ENCODE data around the gene RIC3.

The RIC3 gene

GRCh38 chr11:8156877-8157276 lies 11.9 kb downstream of the RIC3 start:
- Histone ChIP-seq H4K8ac (ENCODE audit: low read length) (no peak overlapping the region), H3K23ac (ENCODE audit: low read length in 2 of 2) (no peak overlapping the region), H3K14ac (ENCODE audit: low read length in 2 of 2) (no peak overlapping the region), H4K91ac (ENCODE audit: low read length) (no peak overlapping the region), H2BK12ac (ENCODE audit: low read length in 2 of 2) (no peak overlapping the region), H3K9ac (ENCODE audit: low read length) (no peak overlapping the region), H3K4me3 (ENCODE audit: insufficient read depth in 1 of 2, low read depth in 1 of 2, low read length in 2 of 2) (no peak overlapping the region), H3K79me1 (replicated peaks; ENCODE audit: low read length, poor library complexity, severe bottlenecking) (no peaks in the 10 kb centered on the region), H3K4me2 (ENCODE audit: low read length, poor library complexity, severe bottlenecking) (no peak overlapping the region), H3K36me3 (ENCODE audit: control insufficient read depth in 1 of 2, insufficient read depth in 2 of 2, low read depth in 1 of 2, low read length in 2 of 2) (no peaks in the 10 kb centered on the region), H3K4me1 (ENCODE audit: control insufficient read depth, insufficient read depth, low read depth, low read length) (no peaks in the 10 kb centered on the region), H2AK5ac (ENCODE audit: low read length, severe bottlenecking) (no peak overlapping the region), H2BK5ac (ENCODE audit: low read depth, low read length, poor library complexity, severe bottlenecking) (no peak overlapping the region), H3K27ac (ENCODE audit: low read length, poor library complexity, severe bottlenecking) (no peak overlapping the region), H2AFZ (ENCODE audit: low read depth, low read length) (no peak overlapping the region), H2BK15ac (ENCODE audit: low read depth, poor library complexity, severe bottlenecking) (no peak overlapping the region), H3K9me3 (ENCODE audit: control insufficient read depth, low read length) (no peaks in the 10 kb centered on the region), H3K4ac (ENCODE audit: low read depth in 1 of 2, low read length in 2 of 2) (no peak overlapping the region), H3K18ac (ENCODE audit: low read depth in 1 of 2, low read length in 2 of 2) (no peak overlapping the region), H2BK120ac (ENCODE audit: low read depth, low read length) (no peak overlapping the region), H3K27me3 (ENCODE audit: control insufficient read depth in 1 of 2, insufficient read depth in 1 of 2, low read length in 2 of 2) (peaks cover 0 to 8% of the 10 kb centered on the region in 2 experiments)
- WGBS = 83% methylated on average over 2 of the region's 3 CpGs
- no peak for DNase-seq

GRCh38 chr11:8149726-8150125 lies 19.1 kb downstream of the RIC3 start:
- H2BK120ac ChIP-seq (ENCODE audit: low read depth, low read length) = no peak overlapping the region
- WGBS = 74% methylated on average over 6 of the region's 6 CpGs
- H3K23ac ChIP-seq (ENCODE audit: low read length in 2 of 2) = no peak overlapping the region
- no peak overlapping the region for H3K4me2 ChIP-seq (ENCODE audit: low read length, poor library complexity, severe bottlenecking)
- no peak overlapping the region for H3K27ac ChIP-seq (ENCODE audit: low read length, poor library complexity, severe bottlenecking)
- H3K4ac ChIP-seq (ENCODE audit: low read depth in 1 of 2, low read length in 2 of 2) = no peak overlapping the region
- H2BK15ac ChIP-seq (ENCODE audit: low read depth, poor library complexity, severe bottlenecking) = no peak overlapping the region
- no peak overlapping the region for H2AK5ac ChIP-seq (ENCODE audit: low read length, severe bottlenecking)
- no peaks in the 10 kb centered on the region for H3K79me1 ChIP-seq (replicated peaks; ENCODE audit: low read length, poor library complexity, severe bottlenecking)
- no peak overlapping the region for H2BK5ac ChIP-seq (ENCODE audit: low read depth, low read length, poor library complexity, severe bottlenecking)
- no peaks in the 10 kb centered on the region for H3K27me3 ChIP-seq (ENCODE audit: control insufficient read depth in 1 of 2, insufficient read depth in 1 of 2, low read length in 2 of 2)
- no peak overlapping the region for H4K8ac ChIP-seq (ENCODE audit: low read length)
- no peak for DNase-seq
- no peak overlapping the region for H4K91ac ChIP-seq (ENCODE audit: low read length)
- no peaks in the 10 kb centered on the region for H3K36me3 ChIP-seq (ENCODE audit: control insufficient read depth in 1 of 2, insufficient read depth in 2 of 2, low read depth in 1 of 2, low read length in 2 of 2)
- H3K9ac ChIP-seq (ENCODE audit: low read length) = no peak overlapping the region
- no peak overlapping the region for H3K18ac ChIP-seq (ENCODE audit: low read depth in 1 of 2, low read length in 2 of 2)
- no peak overlapping the region for H2BK12ac ChIP-seq (ENCODE audit: low read length in 2 of 2)
- no peaks in the 10 kb centered on the region for H3K4me1 ChIP-seq (ENCODE audit: control insufficient read depth, insufficient read depth, low read depth, low read length)
- no peak overlapping the region for H3K14ac ChIP-seq (ENCODE audit: low read length in 2 of 2)
- no peaks in the 10 kb centered on the region for H3K9me3 ChIP-seq (ENCODE audit: control insufficient read depth, low read length)
- no peak overlapping the region for H2AFZ ChIP-seq (ENCODE audit: low read depth, low read length)
- H3K4me3 ChIP-seq (ENCODE audit: insufficient read depth in 1 of 2, low read depth in 1 of 2, low read length in 2 of 2) = no peak overlapping the region

- H3K27me3 ChIP-seq (ENCODE audit: control insufficient read depth in 1 of 2, insufficient read depth in 1 of 2, low read length in 2 of 2) = no peaks in the 10 kb centered on the region
- no peak overlapping the region for H3K4me3 ChIP-seq (ENCODE audit: insufficient read depth in 1 of 2, low read depth in 1 of 2, low read length in 2 of 2)
- no peak overlapping the region for H3K4ac ChIP-seq (ENCODE audit: low read depth in 1 of 2, low read length in 2 of 2)
- no peak overlapping the region for H2BK120ac ChIP-seq (ENCODE audit: low read depth, low read length)
- H3K23ac ChIP-seq (ENCODE audit: low read length in 2 of 2) = no peak overlapping the region
- no peak overlapping the region for H2BK12ac ChIP-seq (ENCODE audit: low read length in 2 of 2)
- H3K4me1 ChIP-seq (ENCODE audit: control insufficient read depth, insufficient read depth, low read depth, low read length) = no peaks in the 10 kb centered on the region
- 83% methylated on average over 2 of the region's 2 CpGs for WGBS
- no peaks in the 10 kb centered on the region for H3K79me1 ChIP-seq (replicated peaks; ENCODE audit: low read length, poor library complexity, severe bottlenecking)
- no peaks in the 10 kb centered on the region for H3K9me3 ChIP-seq (ENCODE audit: control insufficient read depth, low read length)
- H2AK5ac ChIP-seq (ENCODE audit: low read length, severe bottlenecking) = no peak overlapping the region
- H3K14ac ChIP-seq (ENCODE audit: low read length in 2 of 2) = no peak overlapping the region
- no peak overlapping the region for H2AFZ ChIP-seq (ENCODE audit: low read depth, low read length)
- no peak overlapping the region for H2BK5ac ChIP-seq (ENCODE audit: low read depth, low read length, poor library complexity, severe bottlenecking)
- no peaks in the 10 kb centered on the region for H3K36me3 ChIP-seq (ENCODE audit: control insufficient read depth in 1 of 2, insufficient read depth in 2 of 2, low read depth in 1 of 2, low read length in 2 of 2)
- H4K91ac ChIP-seq (ENCODE audit: low read length) = no peak overlapping the region
- DNase-seq = no peak
- no peak overlapping the region for H4K8ac ChIP-seq (ENCODE audit: low read length)
- H3K27ac ChIP-seq (ENCODE audit: low read length, poor library complexity, severe bottlenecking) = no peak overlapping the region
- H3K4me2 ChIP-seq (ENCODE audit: low read length, poor library complexity, severe bottlenecking) = no peak overlapping the region
- H3K18ac ChIP-seq (ENCODE audit: low read depth in 1 of 2, low read length in 2 of 2) = no peak overlapping the region
- no peak overlapping the region for H2BK15ac ChIP-seq (ENCODE audit: low read depth, poor library complexity, severe bottlenecking)
- H3K9ac ChIP-seq (ENCODE audit: low read length) = no peak overlapping the region
These were observed 30.3 kb downstream of the RIC3 start for GRCh38 chr11:8138526-8138925.

- H3K4me1 ChIP-seq (ENCODE audit: control insufficient read depth, insufficient read depth, low read depth, low read length) = no peaks in the 10 kb centered on the region
- H3K18ac ChIP-seq (ENCODE audit: low read depth in 1 of 2, low read length in 2 of 2) = no peak overlapping the region
- DNase-seq = no peak
- no peak overlapping the region for H2BK120ac ChIP-seq (ENCODE audit: low read depth, low read length)
- H3K23ac ChIP-seq (ENCODE audit: low read length in 2 of 2) = no peak overlapping the region
- no peak overlapping the region for H4K8ac ChIP-seq (ENCODE audit: low read length)
- H3K27me3 ChIP-seq (ENCODE audit: control insufficient read depth in 1 of 2, insufficient read depth in 1 of 2, low read length in 2 of 2) = peaks cover 3 to 17% of the 10 kb centered on the region in 2 experiments
- no peaks in the 10 kb centered on the region for H3K36me3 ChIP-seq (ENCODE audit: control insufficient read depth in 1 of 2, insufficient read depth in 2 of 2, low read depth in 1 of 2, low read length in 2 of 2)
- no peak overlapping the region for H3K27ac ChIP-seq (ENCODE audit: low read length, poor library complexity, severe bottlenecking)
- no peaks in the 10 kb centered on the region for H3K9me3 ChIP-seq (ENCODE audit: control insufficient read depth, low read length)
- H2BK12ac ChIP-seq (ENCODE audit: low read length in 2 of 2) = no peak overlapping the region
- H3K14ac ChIP-seq (ENCODE audit: low read length in 2 of 2) = no peak overlapping the region
- H3K4ac ChIP-seq (ENCODE audit: low read depth in 1 of 2, low read length in 2 of 2) = no peak overlapping the region
- H2BK5ac ChIP-seq (ENCODE audit: low read depth, low read length, poor library complexity, severe bottlenecking) = no peak overlapping the region
- no peak overlapping the region for H4K91ac ChIP-seq (ENCODE audit: low read length)
- no peak overlapping the region for H3K4me3 ChIP-seq (ENCODE audit: insufficient read depth in 1 of 2, low read depth in 1 of 2, low read length in 2 of 2)
- H2AK5ac ChIP-seq (ENCODE audit: low read length, severe bottlenecking) = no peak overlapping the region
- no peak overlapping the region for H2AFZ ChIP-seq (ENCODE audit: low read depth, low read length)
- WGBS = 100% methylated on average over 1 of the region's 2 CpGs
- no peak overlapping the region for H2BK15ac ChIP-seq (ENCODE audit: low read depth, poor library complexity, severe bottlenecking)
- no peak overlapping the region for H3K4me2 ChIP-seq (ENCODE audit: low read length, poor library complexity, severe bottlenecking)
- no peaks in the 10 kb centered on the region for H3K79me1 ChIP-seq (replicated peaks; ENCODE audit: low read length, poor library complexity, severe bottlenecking)
- H3K9ac ChIP-seq (ENCODE audit: low read length) = no peak overlapping the region
These were observed 41.4 kb downstream of the RIC3 start for GRCh38 chr11:8127447-8127846.

Data from mesenchymal stem cell (in vitro differentiated cells and primary cell).